Fibroblast of lung (primary cell): ENCODE measurements around the gene GAS7. TPM values are rescaled to one million over a fixed set of nuclear protein-coding genes. Genes with fewer than 3 reads are reported as not detected.

Experiments used
- DNase-seq, 2 donors: peaks; one replicate each; pipeline versions ENCODE4 v3.0.0 to v3.0.0-alpha.2; 2010; ENCODE audit warnings: low read depth in 2 of 2
- H2AFZ ChIP-seq: 2 replicates; pipeline ENCODE4 v1.5.1; 2012; ENCODE audit warnings: low read length, control low read depth, inconsistent platforms
- H3K27ac ChIP-seq: 2 replicates; pipeline ENCODE4 v1.5.1; 2011; ENCODE audit warnings: low read length, control low read depth; ENCODE audit not compliant: insufficient read depth
- H3K27me3 ChIP-seq: 2 replicates; pipeline ENCODE4 v1.5.1; 2011; ENCODE audit warnings: mild to moderate bottlenecking, low read length; ENCODE audit not compliant: control insufficient read depth, insufficient read depth
- H3K36me3 ChIP-seq: 2 replicates; pipeline ENCODE4 v1.5.1; 2011; ENCODE audit warnings: low read length; ENCODE audit not compliant: control insufficient read depth, insufficient read depth
- H3K4me1 ChIP-seq: 2 replicates; pipeline ENCODE4 v1.5.1; 2011; ENCODE audit warnings: low read length; ENCODE audit not compliant: control insufficient read depth, insufficient read depth; ENCODE audit errors: extremely low read depth
- H3K4me2 ChIP-seq: 2 replicates; pipeline ENCODE4 v1.5.1; 2011; ENCODE audit warnings: low read length, control low read depth; ENCODE audit not compliant: insufficient read depth; ENCODE audit errors: extremely low read depth
- H3K4me3 ChIP-seq, 4 experiments: fragments of 200-600 bp in 1 of 4; sonication (generic) in 1 of 4; replicated peaks in 1 of 4; 2 replicates each; pipeline ENCODE4 v1.5.1; 2011 to 2016; ENCODE audit warnings: low read length in 4 of 4, low read depth in 3 of 4, mild to moderate bottlenecking in 3 of 4, control low read depth in 2 of 4, inconsistent platforms in 1 of 4, mixed read lengths in 1 of 4; ENCODE audit not compliant: insufficient read depth in 1 of 4; ENCODE audit errors: control extremely low read depth in 1 of 4
- H3K79me2 ChIP-seq: 2 replicates; pipeline ENCODE4 v1.5.1; 2012; ENCODE audit warnings: mild to moderate bottlenecking, low read length, inconsistent platforms; ENCODE audit not compliant: control insufficient read depth, insufficient read depth
- H3K9ac ChIP-seq: 2 replicates; pipeline ENCODE4 v1.5.1; 2011; ENCODE audit warnings: mild to moderate bottlenecking, low read length, control low read depth; ENCODE audit not compliant: insufficient read depth
- H3K9me3 ChIP-seq: 2 replicates; pipeline ENCODE4 v1.5.1; 2012; ENCODE audit warnings: low read depth, low read length; ENCODE audit not compliant: control insufficient read depth, insufficient read depth
- H4K20me1 ChIP-seq: 2 replicates; pipeline ENCODE4 v1.5.1; 2011; ENCODE audit warnings: low read length; ENCODE audit not compliant: control insufficient read depth, insufficient read depth; ENCODE audit errors: extremely low read depth
- CTCF ChIP-seq, 2 donors: IDR thresholded peaks in 1 of 2; conservative IDR thresholded peaks in 1 of 2; 1 replicate in 1 of 2; 2 replicates in 1 of 2; pipeline ENCODE4 v1.5.1; 2011 to 2012; ENCODE audit warnings: low read length in 2 of 2, control low read depth in 1 of 2, inconsistent platforms in 1 of 2, low read depth in 1 of 2, mild to moderate bottlenecking in 1 of 2
- EZH2 ChIP-seq: IDR thresholded peaks from 2 replicates; pipeline ENCODE4 v1.5.1; 2012; ENCODE audit warnings: low read length, control low read depth, mild to moderate bottlenecking; ENCODE audit errors: missing control alignments
- polyA plus RNA-seq, 2 donors: library from polyadenylated mRNA; depleted of rRNA in 1 of 2; stranded (reverse) in 1 of 2; unstranded in 1 of 2; fragments of >200 nt; gene quantifications; 2 replicates each; pipeline ENCODE4 v1.2.1, GENCODE V29; 2011 to 2012; ENCODE audit warnings: missing spikeins in 1 of 2
- total RNA-seq: library from RNA; depleted of rRNA; stranded (reverse); fragments of >200 nt; gene quantifications from 2 replicates; pipeline ENCODE4 v1.2.1, GENCODE V29; 2014

GAS7 gene
- total and polyA plus RNA-seq, 2 donors (not counting 1 experiment from before 2014, with no cell fraction given), result 0.58 to 2.6 TPM

GRCh38 chr17:10001306-10001873 lies 197.0 kb downstream of the GAS7 start:
- Histone ChIP-seq H3K4me3 (no peak overlapping the region), H3K9ac (no peak overlapping the region), H3K9me3 (no peaks in the 10 kb centered on the region), H2AFZ (no peak overlapping the region), H3K27me3 (no peaks in the 10 kb centered on the region), H3K36me3 (no peaks in the 10 kb centered on the region), H3K27ac (no peak overlapping the region), H3K4me1 (no peaks in the 10 kb centered on the region), H4K20me1 (no peaks in the 10 kb centered on the region), H3K4me2 (no peak overlapping the region), H3K79me2 (no peaks in the 10 kb centered on the region)
- TF ChIP-seq CTCF (conservative IDR thresholded peaks at IDR 0.05 in 1 of 2, IDR thresholded peaks at IDR 0.05 in 1 of 2; ENCODE audit: low read depth in 1 of 2, low read length in 2 of 2) (no peak), EZH2 (no peak)
- no peak for DNase-seq

GRCh38 chr17:9999919-10000695 lies 198.3 kb downstream of the GAS7 start:
- Histone ChIP-seq H3K9me3 (no peaks in the 10 kb centered on the region), H3K4me1 (no peaks in the 10 kb centered on the region), H3K9ac (no peak overlapping the region), H3K36me3 (no peaks in the 10 kb centered on the region), H3K4me2 (no peak overlapping the region), H3K79me2 (no peaks in the 10 kb centered on the region), H3K27ac (no peak overlapping the region), H3K27me3 (no peaks in the 10 kb centered on the region), H4K20me1 (no peaks in the 10 kb centered on the region), H2AFZ (no peak overlapping the region), H3K4me3 (no peak overlapping the region)
- no peak for DNase-seq
- TF ChIP-seq EZH2 (no peak), CTCF (conservative IDR thresholded peaks at IDR 0.05 in 1 of 2, IDR thresholded peaks at IDR 0.05 in 1 of 2; ENCODE audit: low read depth in 1 of 2, low read length in 2 of 2) (no peak)

GRCh38 chr17:9998060-9998459 lies 200.3 kb downstream of the GAS7 start:
- no peak overlapping the region for H3K9ac ChIP-seq
- DNase-seq, result no peak
- no peaks in the 10 kb centered on the region for H3K36me3 ChIP-seq
- H2AFZ ChIP-seq, result no peak overlapping the region
- no peaks in the 10 kb centered on the region for H3K4me1 ChIP-seq
- no peaks in the 10 kb centered on the region for H4K20me1 ChIP-seq
- no peak overlapping the region for H3K4me2 ChIP-seq
- no peak overlapping the region for H3K27ac ChIP-seq
- H3K4me3 ChIP-seq, result no peak overlapping the region
- no peak for TF ChIP-seq EZH2
- no peak for TF ChIP-seq CTCF (conservative IDR thresholded peaks at IDR 0.05 in 1 of 2, IDR thresholded peaks at IDR 0.05 in 1 of 2; ENCODE audit: low read depth in 1 of 2, low read length in 2 of 2)
- H3K9me3 ChIP-seq, result no peaks in the 10 kb centered on the region
- no peaks in the 10 kb centered on the region for H3K27me3 ChIP-seq
- H3K79me2 ChIP-seq, result no peaks in the 10 kb centered on the region
